ENCODE data around the gene SLC12A9.
"Not testable (repeated sequence)": the region's sequence is repeated elsewhere in the genome, so short reads cannot be mapped to it uniquely, and the experiment has no call there.

The SLC12A9 gene

DNA sequence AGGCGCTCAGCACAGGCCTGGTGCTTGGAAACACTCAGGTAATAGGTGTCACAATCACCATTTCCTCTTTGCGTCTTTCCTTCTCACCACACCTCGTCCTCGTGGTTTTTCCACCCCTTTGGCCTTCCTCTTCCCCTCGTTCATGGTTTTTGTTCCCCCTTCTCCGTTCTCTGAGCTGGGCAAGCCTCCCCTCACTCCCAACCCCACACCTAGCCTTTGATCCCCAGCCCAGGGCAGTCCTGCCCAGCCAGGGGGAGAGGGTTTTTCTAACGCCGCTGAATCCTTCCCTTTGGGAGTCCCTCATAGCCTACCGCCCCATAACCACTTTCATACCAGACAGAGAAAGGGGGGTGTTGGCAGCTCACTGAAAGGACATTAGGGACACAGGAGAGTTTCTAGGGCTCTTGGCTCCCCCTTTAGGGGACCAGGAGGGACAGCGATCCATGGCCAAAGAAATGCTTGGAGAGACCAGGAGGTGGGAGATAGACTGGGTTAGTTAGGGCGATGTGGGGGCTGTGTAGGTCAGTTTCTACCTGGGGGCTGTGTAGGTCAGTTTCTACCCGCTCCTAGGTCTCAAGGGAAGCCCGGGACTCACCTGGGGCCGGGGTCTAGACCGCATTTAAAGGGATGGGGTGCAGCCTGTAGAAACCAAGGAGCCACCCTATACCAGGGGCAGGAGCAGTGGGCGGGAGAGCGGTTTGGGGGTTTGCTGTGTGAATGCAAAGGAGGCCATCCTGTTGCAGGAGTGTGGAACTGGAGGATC, 26.6 kb upstream of the SLC12A9 start:
- peak; percentile 24 for DNase-seq

DNA sequence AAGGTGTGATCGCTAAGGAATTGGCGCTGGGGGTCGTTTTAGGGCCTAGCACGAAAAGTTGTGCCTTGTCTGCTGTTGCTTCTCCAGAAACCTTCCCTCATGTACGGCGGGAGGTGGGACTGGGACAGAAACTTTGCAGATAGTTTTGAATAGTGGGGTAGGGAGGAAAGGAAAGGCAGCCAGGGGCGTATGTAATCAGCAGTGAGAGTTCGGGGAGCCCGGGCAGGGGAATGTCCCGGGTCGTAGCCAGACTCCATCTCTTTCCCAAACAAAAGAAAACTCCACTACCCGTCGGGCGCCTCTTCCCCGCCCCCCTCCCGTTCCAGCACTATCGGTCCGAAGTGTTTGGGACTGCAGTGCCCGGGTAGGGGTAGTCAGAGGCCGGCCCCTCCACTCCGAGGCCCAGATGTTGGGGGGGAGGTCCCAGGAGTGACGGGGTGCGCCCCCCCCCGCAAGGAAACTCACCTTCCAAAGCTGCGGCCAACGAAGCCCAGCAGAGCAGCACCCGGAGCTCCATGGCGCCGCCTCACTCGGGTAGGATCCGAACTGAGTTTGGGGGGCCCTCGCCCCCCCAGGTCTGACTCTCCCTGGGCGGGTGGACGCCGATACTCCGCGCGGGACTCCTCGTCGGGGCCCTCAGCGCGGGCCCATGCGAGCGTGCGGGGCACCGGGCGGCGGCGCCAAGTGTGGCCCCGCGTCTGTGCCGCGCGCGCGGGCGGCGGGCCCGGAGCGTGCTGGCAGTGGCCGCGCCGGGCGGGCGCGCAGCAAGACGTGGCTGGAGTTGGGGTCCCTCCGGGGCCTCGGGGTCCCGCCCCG, 25.8 kb upstream of the SLC12A9 start:
- DNase-seq = no peak

GRCh38 chr7:100827330-100828226, 24.9 kb upstream of the SLC12A9 start, which contains the start of gene EPHB4:
Gene EPHB4, minus strand, starts transcription at chr7:100827523. Its CDS starts 493 bp downstream, at chr7:100827030.
- DNase-seq = no peak

GRCh38 chr7:100829150-100829716, 23.3 kb upstream of the SLC12A9 start:
- DNase-seq = no peak

DNA sequence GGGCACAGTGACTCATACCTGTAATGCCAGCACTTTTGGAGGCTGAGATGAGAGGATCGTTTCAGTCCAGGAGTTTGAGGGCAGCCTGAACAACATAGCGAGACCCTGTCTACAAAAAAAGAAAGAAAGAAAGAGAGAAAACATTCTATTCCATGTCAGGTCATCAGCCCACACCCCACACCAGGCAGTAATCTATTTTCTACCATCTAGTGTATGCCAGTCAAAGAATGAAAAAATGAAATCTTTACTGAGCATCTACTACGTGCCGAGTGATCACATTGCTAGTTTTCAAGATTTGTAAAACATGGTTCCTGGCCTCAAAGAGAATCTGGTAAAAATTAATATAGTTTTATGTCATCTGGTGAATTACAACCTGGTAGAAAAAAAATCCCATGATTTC, 22.1 kb upstream of the SLC12A9 start:
- no peak for DNase-seq

DNA sequence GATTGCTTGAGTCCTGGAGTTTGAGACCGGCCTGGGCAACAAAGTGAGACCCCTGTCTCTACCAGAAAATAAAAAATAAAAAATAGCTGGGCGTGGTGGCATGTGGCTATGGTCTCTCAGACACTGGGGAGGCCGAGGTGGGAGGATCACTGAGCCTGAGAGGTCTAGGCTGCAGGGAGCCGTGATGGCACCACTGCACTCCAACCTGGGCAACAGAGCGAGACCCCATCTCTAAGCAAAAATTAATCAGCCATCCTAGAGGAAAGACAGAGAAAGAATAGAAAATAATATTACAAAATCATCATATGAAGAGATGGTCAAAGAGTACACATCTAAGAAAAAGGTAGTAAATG, 20.3 kb upstream of the SLC12A9 start:
- no peak for DNase-seq

GRCh38 chr7:100835903-100836811, 16.4 kb upstream of the SLC12A9 start:
- DNase-seq = peak; percentile 71

DNA sequence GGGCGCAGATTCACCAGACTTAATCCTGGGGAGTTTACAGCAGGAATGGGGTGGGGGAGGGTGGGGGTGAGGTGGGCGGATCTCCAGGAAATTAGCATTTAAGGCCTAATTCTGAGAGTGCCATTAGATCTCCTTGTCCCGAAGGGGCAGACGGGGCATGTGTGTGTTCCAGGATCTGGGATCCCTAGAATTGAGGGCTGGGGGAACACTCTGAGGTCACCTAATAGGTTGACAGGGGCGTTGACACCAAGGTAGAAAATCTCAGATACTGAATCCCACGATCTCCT, 15.8 kb upstream of the SLC12A9 start:
- no peak for DNase-seq

- DNase-seq = peak; percentile 81
Observed at GRCh38 chr7:100837099-100837836, 15.2 kb upstream of the SLC12A9 start.

- DNase-seq = no peak
Observed at GRCh38 chr7:100839361-100839760, 13.2 kb upstream of the SLC12A9 start.

GRCh38 chr7:100840470-100841100, 11.9 kb upstream of the SLC12A9 start:
- no peak for DNase-seq

- DNase-seq = no peak
Observed at GRCh38 chr7:100847360-100847759, 5.2 kb upstream of the SLC12A9 start.

DNA sequence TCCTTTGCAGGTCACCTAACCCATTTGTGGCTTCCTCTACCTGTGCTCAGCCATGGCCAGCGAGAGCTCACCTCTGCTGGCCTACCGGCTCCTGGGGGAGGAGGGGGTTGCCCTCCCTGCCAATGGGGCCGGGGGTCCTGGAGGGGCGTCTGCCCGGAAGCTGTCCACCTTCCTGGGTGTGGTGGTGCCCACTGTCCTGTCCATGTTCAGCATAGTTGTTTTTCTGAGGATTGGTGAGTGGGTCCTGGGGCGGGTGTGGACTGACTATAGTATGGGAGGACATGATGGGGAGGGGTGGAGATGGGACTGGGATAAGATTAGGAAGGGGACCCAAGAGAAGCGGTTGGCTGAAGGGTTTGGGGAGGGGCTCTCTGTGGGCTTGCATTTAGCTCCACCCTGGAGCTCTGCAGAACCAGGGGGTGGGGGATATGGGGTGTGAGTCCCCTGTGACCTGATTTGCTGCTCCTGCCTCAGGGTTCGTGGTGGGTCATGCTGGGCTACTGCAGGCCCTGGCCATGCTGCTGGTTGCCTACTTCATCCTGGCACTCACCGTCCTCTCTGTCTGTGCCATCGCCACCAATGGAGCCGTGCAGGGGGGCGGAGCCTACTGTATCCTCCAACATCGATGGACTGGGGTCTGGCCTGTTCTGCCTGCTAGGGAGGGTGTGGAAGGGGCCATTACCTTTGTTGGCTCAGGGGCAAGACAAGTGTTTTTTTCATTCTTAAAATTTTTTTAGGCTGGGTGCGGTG, 1.8 kb downstream of the SLC12A9 start:
- DNase-seq = no peak

DNA sequence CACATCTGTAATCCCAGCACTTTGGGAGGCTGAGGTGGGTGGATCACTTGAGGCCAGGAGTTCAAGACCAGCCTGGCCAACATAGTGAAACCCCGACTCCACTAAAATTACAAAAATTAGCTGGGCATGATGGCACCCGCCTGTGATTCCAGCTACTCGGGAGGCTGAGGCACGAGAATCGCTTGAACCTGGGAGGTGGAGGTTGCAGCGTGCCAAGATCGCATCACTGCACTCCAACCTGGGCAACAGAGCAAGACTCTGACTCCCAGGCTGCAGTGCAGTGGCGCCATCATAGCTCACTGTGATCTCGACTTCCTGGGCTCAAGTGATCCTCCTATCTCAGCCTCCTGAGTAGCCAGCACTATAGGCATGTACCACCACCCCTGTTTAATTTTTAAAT, 2.4 kb downstream of the SLC12A9 start:
- DNase-seq = not testable (repeated sequence)

- DNase-seq = no peak
Observed at GRCh38 chr7:100855515-100855914, 3.0 kb downstream of the SLC12A9 start.

- no peak for DNase-seq
Observed at GRCh38 chr7:100856871-100857282, 4.4 kb downstream of the SLC12A9 start.

DNA sequence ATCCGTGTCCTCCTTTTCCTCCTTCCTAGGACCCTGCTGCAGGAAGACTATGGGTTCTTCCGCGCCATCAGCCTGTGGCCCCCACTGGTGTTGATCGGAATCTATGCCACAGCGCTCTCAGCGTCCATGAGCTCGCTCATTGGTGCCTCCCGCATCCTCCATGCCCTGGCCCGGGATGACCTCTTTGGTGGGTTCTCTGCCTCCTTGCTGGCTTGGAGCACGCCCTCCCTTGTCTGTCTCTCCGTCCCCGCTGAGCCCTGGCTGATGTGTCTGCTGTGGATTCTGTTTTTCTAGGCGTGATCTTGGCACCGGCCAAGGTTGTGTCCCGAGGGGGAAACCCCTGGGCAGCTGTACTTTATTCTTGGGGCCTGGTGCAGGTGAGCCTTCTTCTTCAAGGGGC, 7.3 kb downstream of the SLC12A9 start:
- DNase-seq = no peak

DNA sequence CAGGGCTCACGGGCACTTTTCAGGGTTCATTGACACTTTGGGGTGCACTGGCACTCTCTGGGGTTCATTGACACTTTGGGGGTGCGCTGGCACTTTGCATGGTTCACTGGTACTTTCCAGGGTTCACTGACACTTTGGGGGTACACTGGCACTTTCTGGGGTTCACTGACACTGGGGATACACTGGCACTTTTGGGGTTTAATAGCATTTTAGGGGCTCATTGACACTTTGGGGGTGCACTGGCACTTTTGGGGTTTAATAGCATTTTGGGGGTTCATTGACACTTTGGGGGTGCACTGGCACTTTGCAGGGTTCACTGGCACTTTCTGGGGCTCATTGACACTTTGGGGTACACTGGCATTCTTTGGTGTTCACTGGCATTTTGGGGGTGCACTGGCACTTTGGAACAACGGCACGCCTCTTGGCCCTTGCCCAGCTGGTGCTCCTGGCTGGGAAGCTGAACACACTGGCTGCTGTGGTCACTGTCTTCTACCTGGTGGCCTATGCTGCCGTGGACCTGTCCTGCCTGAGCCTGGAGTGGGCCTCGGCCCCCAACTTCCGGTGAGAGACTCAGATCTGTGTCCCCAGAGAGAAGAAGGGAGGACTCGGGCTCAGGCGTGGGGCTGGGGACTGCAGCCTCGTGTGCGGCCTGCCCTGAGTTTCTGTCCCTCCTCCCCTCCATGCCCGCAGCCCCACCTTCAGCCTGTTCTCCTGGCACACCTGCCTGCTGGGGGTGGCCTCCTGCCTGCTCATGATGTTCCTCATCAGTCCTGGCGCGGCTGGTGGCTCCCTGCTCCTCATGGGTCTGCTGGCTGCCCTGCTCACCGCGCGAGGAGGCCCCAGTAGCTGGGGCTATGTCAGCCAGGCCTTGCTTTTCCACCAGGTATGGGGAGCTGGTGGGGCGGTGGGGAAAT, 8.4 kb downstream of the SLC12A9 start:
- DNase-seq = no peak

GRCh38 chr7:100861616-100861985, 9.1 kb downstream of the SLC12A9 start:
- DNase-seq = no peak
